NCI-H345 treated with DMSO at 0.1 percent for 48 hours (cell line): ENCODE data around the gene RCBTB1.

Experiments
- DNase-seq: peaks from one replicate; lab custom pipeline; 2025; ENCODE audit not compliant: unreplicated experiment; lab: John Stamatoyannopoulos, UW

Gene RCBTB1

DNA sequence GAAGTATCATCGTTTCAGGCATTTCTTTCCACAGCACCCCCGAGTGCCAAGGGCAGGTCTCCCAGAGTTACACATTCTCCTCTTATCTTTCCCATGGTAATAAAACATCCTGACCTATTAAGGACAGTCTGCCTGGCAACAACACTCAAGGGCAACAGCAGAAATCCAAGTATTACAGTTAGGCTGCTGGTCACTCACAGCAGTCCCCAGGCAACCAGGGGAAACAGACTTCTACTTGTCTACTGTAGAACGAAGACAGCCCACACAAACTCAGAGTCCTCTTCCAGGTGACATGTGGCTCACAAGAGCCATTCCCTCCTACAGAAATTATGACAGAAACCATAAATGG is 24.3 kb downstream of the RCBTB1 start:
- DNase-seq = no peak

DNA sequence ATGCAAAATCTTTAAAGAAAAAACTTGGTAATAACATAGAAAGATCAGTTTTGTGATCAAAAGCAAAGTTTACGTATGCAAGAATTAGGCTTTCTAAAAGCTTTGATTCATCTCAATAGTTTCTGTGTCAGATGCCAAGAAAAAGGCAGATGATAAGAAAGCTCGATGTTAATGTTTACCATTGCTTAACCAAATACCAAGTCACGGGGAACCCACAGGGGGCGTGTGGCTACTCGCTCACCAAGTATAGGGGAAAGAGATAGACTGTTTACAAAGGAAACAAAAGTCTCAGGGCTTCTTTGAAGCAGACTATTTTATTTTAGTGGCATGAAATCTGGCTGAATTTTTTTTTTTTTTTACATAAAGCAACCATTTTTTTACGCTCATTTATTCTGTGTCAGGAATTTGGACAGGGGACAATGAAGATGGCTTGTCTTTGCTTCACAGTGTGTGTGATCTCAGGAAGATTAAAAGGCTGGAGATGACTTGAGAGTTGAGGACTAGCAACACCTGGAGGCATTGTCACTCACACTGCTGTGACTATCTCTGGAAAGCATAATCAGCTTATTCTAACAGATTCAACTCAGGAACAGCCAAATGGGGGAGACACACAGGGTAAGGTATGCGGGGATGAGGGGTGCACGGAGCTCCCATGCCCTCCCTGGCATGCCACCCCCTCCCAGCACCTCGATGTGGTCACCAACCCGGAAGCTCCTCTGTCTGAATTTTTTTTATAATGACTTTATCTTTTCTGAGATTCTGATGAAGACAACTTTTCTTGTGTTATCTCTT is 24.9 kb downstream of the RCBTB1 start:
- DNase-seq = no peak

DNA sequence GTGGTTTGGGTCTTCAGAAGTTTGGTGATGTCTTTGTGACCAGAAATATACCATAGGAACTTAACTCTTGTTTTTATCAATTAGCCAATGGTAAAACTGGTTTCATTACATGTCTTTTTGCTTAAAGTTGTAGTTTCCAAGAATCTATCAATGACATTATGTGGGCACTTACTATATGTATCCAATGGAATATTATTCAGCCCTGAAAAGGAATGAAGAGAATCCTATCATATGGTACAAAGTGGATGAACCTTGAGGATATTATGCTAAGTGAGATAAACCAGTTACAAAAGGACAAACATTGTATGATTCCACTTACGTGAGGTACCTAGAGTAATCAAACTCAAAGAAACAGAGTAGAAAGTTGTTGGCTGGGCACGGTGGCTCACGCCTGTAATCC is 26.4 kb downstream of the RCBTB1 start:
- no peak for DNase-seq

DNA sequence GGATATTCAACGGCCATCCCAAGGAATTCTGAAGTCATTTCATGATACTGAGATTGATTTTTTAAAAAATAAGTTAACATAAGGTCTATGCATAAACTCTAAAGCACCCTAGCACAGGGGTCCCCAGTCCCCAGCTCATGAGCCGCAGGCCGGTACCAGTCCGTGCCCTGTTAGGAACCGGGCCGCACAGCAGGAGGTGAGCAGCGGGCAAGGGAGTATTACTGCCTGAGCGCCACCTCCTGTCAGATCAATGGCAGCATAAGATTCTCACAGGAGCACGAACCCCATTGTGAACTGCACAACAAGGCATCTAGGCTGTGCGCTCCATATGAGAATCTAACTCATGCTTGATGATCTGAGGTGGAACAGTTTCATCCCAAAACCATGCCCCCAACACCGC is 31.0 kb downstream of the RCBTB1 start:
- DNase-seq = no peak

DNA sequence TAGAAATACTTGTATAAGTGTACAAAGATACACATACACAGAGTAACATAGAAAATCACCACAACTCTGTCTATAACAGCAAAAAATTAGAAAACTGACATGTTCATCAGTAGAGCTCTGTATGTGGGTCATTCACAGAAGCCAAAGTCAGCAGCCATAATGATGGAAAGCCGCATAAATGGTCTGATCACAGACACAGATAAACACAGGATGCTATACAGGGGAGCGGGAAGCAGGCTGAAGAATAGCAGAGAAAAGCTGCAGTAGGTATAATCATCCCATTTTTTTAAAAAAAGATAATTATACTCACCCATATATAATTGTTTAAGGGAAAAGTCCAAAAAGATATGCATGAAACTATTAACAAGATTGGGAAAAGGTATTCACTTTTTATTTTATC is 31.5 kb downstream of the RCBTB1 start:
- DNase-seq = no peak

DNA sequence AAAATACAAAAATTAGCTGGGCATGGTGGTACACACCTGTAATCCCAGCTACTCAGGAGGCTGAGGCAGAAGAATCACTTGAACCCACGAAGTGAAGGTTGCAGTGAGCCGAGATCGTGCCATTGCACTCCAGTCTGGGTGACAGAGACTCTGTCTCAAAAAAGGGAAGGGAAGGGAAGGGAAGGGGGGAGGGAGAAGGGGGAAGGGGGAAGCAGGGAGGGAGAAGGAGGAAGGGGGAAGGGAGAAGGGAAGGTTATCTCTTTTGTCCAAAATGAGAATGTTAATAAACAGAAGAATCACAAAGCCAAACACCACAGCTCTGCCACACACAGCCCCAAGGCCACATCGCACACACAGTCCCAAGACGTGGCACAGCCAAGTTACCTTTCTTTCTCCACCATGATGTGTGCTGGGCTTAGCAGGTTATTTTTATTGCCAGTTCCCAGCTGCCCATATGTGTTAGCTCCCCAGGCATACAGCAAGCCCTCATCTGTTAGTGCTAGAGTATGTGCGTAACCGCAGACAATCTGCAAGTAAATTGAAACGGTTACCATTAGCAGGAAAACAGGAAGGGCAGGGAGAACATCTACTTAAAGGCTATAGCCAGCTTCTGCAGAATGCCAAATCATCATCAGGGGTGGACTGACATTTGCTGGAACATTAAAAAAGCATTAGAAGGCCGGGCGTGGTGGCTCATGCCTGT is 34.3 kb downstream of the RCBTB1 start:
- DNase-seq = no peak

DNA sequence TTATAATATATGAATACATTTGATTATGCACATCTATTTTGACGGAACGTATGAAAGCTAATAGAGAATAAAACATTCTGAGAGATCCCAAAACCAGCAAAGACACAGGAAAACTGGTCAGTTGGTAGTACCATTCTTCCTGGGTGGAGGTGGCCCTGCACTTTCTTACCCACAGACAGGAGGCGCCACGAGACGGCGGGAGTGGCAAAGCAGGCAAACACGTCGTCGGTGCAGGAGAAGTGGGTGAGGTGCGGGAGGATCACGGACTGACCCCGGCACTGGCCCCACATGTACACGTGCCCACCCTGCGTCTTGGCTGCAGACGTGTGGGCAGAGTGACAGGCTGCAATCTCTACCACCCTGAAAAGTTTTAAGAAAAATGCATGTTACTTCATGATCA is 36.1 kb downstream of the RCBTB1 start:
- DNase-seq = no peak

DNA sequence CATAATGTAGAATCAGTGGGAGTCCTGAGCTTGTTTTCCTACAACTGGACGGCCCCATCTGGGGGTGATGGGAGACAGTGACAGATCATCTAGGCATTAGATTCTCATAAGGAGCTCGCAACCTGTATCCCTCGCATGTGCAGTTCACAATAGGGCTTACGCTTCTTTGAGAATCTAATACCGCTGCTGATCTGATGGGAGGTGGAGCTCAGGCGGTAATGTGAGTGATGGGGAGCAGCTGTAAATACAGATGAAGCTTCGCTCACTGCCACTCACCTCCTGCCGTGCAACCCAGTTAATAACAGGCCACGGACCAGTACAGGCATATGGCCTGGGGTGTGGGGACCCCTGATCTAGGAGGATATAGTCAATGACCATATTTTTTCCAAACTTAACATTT is 38.8 kb downstream of the RCBTB1 start:
- no peak for DNase-seq

DNA sequence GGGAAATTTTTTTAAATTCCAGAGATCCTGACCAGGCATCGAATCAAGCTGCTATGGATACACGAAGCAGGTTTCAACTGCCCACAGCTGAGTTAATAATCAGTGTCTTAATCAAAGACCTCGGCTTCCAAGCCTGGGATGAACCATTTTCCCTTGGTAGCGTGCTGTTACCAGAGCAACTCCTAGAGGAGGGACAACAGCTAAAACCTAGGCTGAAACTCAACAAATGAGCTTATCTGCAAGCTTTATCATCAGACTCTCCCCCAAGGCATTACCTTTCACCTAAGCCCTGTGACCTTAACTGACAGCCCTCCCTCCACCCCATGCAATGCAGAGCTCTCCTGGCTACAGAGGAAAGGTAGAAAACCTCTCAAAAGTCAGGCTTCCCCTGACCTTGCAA is 39.7 kb downstream of the RCBTB1 start:
- no peak for DNase-seq

DNA sequence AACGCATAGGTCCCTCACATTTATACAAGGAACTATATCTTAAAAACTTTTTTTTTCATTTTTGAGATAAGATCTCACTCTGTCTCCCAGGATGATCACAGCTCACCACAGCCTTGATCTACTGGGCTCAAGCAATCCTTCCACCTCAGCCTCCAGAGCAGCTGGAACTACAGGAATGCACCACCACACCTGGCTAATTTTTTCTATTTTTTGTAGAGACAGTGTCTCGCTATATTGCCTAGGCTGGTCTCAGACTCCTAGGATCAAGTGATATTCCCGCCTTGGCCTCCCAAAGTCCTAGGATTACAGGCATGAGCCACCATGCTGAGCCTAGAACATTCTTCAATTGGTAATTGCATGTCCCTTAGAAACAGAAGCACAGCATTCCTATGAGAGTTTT is 41.7 kb downstream of the RCBTB1 start:
- no peak for DNase-seq

DNA sequence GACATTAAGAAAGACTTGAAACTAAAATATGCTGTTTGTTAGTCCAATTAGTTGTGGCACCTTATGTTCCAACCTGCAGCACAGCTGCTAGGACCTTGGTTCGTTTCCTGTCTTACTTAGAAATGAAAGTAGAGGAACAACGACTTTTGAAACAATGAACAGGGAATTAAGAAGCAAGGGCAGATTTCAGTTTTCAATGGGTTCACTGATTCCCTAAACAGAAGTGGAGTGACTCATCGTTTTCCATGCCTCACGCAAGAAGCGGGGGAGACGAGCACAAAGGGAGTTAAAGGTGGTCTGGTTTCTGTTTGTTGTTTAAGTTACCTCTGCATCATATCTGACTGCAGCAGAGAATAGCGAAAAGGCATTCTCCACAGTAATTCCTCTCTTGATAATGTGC is 44.8 kb downstream of the RCBTB1 start:
- no peak for DNase-seq

DNA sequence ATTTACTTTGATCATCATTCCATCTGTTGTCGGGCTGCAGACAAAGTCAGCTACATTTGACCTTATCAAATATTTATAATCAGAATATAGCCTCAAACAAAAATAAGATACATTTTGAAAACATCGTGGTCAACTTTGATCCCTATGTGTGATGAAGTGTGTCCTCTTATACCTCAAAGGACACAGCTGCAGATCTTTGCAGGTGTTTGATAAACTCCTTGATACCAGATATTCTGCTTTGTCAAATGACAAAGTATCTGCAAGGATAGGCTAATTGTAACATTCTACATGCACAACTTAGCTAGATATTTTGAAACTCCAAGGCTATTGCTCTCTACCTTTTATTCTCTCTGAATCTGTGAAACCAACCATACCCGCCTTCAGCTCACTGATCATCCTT is 45.6 kb downstream of the RCBTB1 start:
- DNase-seq = no peak

DNA sequence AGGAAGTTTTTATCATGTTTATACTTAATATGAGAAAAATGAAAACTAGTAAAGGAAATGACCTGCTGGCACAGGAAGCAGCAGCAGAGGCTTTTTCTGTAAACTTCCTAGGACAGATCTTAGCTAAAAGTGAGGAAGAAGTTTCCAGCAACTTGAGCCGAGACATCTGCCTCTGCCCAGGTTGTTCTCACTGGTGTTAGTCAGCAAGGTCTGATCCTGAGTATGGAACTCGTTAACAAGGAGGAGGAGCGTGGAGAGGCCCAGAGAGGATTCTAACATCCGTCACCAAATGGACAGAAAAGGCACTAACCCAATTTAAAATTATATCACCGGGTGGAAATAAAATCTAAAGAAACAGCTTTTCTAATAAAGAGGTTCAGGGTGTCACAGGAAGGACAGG is 46.0 kb downstream of the RCBTB1 start:
- no peak for DNase-seq

DNA sequence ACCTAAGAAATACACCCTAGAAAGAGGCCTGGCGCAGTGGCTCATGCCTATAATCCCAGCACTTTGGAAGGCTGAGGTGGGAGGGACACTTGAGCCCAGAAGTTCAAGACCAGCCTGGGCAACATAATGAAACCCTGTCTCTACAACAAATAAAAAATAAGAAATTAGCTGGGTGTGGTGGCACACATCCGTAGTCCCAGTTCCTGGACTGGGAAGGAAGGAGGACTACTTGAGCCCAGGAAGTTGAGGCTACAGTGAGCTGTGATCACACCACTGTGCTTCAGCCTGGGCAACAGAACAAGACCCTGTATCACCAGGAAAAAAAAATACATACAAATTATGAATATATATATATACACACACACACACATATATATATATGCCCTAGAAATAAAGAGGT is 47.0 kb downstream of the RCBTB1 start:
- DNase-seq = no peak

DNA sequence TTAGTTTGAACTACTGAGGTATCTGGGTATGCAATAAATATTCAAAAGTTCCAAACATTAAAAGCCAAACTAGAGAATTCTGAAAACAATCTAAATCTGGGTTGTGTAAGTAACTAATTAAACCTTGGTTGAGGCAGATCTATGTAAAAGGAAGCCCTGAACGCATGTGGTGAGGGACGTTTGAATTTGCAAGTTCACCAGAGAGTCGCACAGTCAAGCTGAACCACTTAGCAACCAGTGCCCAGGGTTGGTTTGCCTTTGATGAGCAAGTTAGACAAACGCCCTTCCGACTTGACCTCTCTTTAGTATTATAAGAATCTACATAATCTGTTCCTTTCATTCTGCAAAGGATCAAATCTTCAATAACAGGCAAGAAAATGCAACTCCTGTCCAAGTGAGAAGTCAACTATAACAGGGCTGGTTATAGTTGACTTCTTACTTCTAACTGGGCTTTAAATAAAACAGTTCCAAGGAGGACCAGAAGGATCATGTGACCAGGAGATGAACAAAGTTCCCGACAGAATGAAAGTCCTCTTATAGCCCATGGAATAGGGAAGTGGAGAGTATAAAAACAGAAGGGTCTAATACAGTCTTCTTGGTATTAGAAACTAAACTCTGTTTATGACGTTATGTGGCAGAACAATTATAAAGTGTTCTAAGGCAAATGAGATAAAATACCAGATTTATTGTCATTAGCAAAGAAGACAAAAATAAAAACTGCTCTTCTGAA is 49.0 kb downstream of the RCBTB1 start:
- no peak for DNase-seq

DNA sequence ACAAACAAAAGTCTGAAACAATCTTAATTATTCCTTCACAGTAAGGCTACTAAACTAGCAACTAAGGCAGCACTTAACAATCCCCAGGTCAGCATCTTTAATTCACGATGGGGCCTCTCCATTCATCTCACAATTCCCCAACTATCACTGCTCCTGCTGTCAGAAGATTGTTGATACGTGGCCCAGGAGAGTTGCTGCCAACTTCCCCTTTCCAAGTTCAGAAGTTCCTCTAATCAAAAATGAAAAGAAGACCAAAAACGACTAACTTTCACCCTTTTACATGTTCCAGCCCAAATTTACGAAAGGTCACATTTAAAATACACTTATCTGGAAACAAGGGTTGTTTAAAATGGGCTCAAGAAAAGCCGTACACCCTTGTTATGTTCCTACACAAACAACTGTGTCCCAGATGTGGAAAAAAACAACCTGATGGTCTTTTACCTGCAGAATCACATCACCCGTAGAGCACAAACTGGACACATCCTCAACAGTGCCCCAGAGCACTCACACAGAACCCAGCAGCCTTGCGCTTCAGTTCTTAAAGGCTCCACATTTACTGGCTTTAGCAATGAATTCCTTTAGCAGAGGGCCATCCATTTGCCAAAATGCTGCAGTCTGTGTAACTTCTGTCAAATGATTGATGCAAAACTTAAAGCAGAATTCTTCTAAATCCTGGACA is 51.6 kb downstream of the RCBTB1 start:
- no peak for DNase-seq

DNA sequence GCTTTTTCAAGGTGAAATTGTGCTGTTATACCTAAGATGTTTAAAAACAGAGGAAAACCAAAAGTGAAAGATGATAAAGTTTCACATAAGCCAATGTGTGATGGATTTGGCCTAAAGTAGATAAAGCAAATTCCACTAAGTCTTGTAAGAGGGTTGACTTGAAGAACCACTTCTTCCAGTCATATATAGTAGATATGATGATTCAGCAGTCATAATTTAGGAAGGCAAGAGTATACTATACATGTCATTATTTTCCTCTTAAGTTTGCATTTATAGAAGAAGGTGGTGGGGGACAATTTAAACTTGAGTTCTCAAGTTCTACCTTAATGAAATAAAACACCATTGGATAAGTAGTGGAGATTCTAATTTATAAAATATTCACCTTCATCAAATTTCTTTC is 52.3 kb downstream of the RCBTB1 start:
- DNase-seq = no peak

DNA sequence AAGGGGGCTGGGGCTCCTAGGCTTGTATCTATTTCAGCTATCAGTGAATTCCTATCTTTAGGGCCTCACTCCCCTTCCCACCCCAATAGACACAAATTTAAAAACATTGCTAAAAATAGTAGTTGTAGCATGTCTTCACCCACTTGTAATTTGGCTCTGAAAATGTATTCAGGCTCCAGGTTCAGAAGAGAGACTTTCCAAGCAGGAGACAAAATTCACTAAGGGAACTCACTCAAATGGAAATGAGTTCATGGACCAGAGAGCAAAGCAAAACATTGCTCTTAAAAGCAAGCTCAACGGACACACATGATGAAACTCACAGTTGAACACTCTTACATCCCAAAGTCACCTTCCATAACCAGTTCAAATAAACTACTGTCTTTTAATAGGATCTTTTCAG is 52.8 kb downstream of the RCBTB1 start:
- no peak for DNase-seq

DNA sequence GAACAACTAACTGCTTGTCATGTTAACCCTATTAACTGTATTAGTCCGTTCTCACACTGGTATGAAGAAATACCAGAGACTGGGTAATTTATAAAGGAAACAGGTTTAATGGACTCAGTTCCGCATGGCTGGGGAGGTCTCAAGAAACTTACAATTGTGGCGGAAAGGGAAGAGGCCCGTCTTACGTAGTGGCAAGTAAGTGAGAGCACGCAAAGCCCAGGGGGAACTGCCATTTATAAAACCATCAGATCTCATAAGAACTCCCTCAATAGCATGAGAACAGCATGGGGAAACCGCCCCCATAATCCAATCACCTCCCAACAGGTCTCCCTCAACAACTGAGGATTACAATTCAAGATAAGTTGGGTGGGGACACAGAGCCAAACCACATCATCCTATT is 54.9 kb downstream of the RCBTB1 start:
- DNase-seq = no peak

DNA sequence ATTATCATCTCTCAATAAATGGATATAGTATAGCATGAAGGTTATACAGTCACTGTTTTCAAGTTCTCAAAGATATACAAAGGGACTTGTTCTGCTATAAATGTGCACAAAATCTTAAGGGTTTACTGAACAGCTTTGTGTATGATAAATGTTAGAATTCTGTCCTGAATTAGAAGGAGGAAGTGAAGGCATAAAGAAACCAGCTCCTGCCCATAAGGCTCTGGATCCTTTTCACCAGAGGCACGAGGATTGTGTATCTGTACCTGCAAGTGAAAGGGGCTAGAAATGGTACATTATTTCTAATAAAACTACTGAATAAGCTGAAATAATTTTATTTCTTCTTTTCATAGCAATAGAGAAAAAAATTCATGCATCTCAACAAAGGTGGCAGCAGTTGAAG is 57.2 kb downstream of the RCBTB1 start:
- no peak for DNase-seq

DNA sequence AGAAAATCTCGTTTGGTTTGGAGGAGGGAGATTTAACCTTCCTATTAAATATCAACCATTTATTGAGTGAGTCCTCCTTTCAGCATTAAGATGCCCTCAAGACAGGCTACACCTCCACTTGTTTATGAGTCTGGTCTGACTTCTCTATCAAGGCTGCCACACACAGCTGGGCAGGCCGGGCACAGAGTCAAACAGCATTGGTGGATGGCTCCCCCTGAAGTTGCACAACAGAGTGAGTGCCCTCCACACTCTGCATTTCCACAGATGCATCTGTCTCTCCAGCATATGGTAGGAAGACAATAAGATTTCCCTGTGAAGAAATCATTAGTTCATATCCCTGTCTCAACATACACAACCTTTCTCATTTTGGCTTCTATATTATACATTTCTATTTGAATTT is 58.2 kb downstream of the RCBTB1 start:
- DNase-seq = no peak
